ENCODE measurements around the gene CEP295NL.

DNA sequence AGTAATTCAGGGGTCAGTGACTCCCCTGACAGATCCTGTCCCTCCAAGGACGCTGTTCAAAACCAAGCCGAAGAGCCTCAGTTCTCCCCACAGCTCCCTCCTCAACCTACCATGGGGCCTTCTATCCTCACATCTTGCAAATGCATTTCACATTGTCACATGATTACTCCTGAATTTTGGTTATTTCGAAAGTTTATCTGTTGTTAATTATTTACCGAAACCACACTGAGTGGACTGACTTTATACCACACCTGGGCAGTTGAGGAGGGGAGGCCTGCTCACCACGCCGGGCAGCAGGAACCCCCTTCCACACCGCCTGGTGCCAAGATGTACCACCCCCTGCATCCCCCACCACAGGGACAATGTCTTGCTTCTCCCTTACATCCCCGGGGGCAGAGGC, 17.5 kb upstream of the CEP295NL start:
- TF ChIP-seq GATA2 (IDR thresholded peaks at IDR 0.05; ENCODE audit: low read depth, low read length) (no peak), GATA3 (IDR thresholded peaks at IDR 0.05; ENCODE audit: low read depth, low read length) (no peak)
